IMR-90 (cell line): ENCODE results near the gene PRAC1. TPM values are rescaled to one million over a fixed set of nuclear protein-coding genes. Genes with fewer than 3 reads are reported as not detected.

Source experiments
- ATAC-seq: fragments of 200-7000 bp; cut with Tn5 transposase; 2 replicates; pipeline ENCODE4 v1.9.1; 2020; ENCODE audit warnings: low read depth, mild to moderate bottlenecking, moderate library complexity
- BruUV-seq: library from RNA; stranded (reverse); fragments of 400-500 nt; replicated peaks from 2 replicates; lab custom pipeline; 2021; lab: Mats Ljungman, UMichigan
- CTCF ChIA-PET: fragments of 300-600 bp; formaldehyde crosslinking; extraction: SDS; loops from one replicate; lab custom pipeline; 2021; ENCODE audit warnings: antibody characterized with exemption; lab: Yijun Ruan, JAX
- POLR2A ChIA-PET: fragments of 300-600 bp; sonication (Branson Sonifier 250); formaldehyde crosslinking; loops from one replicate; lab custom pipeline; 2022; ENCODE audit warnings: antibody characterized with exemption; ENCODE audit not compliant: unreplicated experiment; lab: Charles Lee
- DNase-seq: peaks from one replicate; pipeline ENCODE4 v3.0.0; 2013
- H2AFZ ChIP-seq: replicated peaks from 2 replicates; pipeline ENCODE3; 2013; ENCODE audit warnings: low read length, mild to moderate bottlenecking; ENCODE audit not compliant: poor library complexity
- H2AK5ac ChIP-seq: 2 replicates; pipeline ENCODE4 v1.6.1; 2013; ENCODE audit warnings: low read depth, low read length, inconsistent platforms
- H2AK9ac ChIP-seq: replicated peaks from 2 replicates; pipeline ENCODE3; 2013; ENCODE audit warnings: mild to moderate bottlenecking, low read depth, low read length, moderate library complexity; ENCODE audit not compliant: poor library complexity
- H2BK120ac ChIP-seq: 2 replicates; pipeline ENCODE4 v1.6.1; 2013; ENCODE audit warnings: low read depth, low read length, inconsistent platforms
- H2BK15ac ChIP-seq: 3 replicates; pipeline ENCODE4 v1.6.1; 2013; ENCODE audit warnings: low read depth, low read length, inconsistent platforms
- H2BK20ac ChIP-seq: 2 replicates; pipeline ENCODE4 v1.6.1; 2013; ENCODE audit warnings: low read depth, mild to moderate bottlenecking, inconsistent platforms, low read length, moderate library complexity
- H2BK5ac ChIP-seq: 2 replicates; pipeline ENCODE4 v1.6.1; 2013; ENCODE audit warnings: mild to moderate bottlenecking, low read depth, low read length, inconsistent platforms; ENCODE audit not compliant: poor library complexity, severe bottlenecking
- H3K14ac ChIP-seq: replicated peaks from 2 replicates; pipeline ENCODE4 v1.6.1; 2013; ENCODE audit warnings: low read depth, low read length, inconsistent platforms
- H3K18ac ChIP-seq: 2 replicates; pipeline ENCODE4 v1.6.1; 2013; ENCODE audit warnings: low read depth, low read length, control low read depth
- H3K23ac ChIP-seq: 2 replicates; pipeline ENCODE4 v1.6.1; 2013; ENCODE audit warnings: low read depth, low read length, inconsistent platforms
- H3K27ac ChIP-seq: 2 replicates; pipeline ENCODE4 v1.5.1; 2013; ENCODE audit warnings: mild to moderate bottlenecking, control low read depth, low read length; ENCODE audit not compliant: insufficient read depth
- H3K27me3 ChIP-seq: 2 replicates; pipeline ENCODE4 v1.6.1; 2013; ENCODE audit warnings: low read length; ENCODE audit not compliant: control insufficient read depth, insufficient read depth
- H3K36me3 ChIP-seq: 2 replicates; pipeline ENCODE4 v1.6.1; 2013; ENCODE audit warnings: low read length, mixed read lengths; ENCODE audit not compliant: control insufficient read depth, insufficient read depth
- H3K4ac ChIP-seq: 2 replicates; pipeline ENCODE4 v1.6.1; 2013; ENCODE audit warnings: low read depth, low read length, inconsistent platforms
- H3K4me1 ChIP-seq: 2 replicates; pipeline ENCODE4 v1.6.1; 2013; ENCODE audit warnings: low read length, mixed read lengths; ENCODE audit not compliant: control insufficient read depth, insufficient read depth
- H3K4me2 ChIP-seq: 2 replicates; pipeline ENCODE4 v1.6.1; 2013; ENCODE audit warnings: low read depth, mild to moderate bottlenecking, control low read depth, low read length, moderate library complexity
- H3K4me3 ChIP-seq: 2 replicates; pipeline ENCODE4 v1.5.1; 2013; ENCODE audit warnings: low read depth, mild to moderate bottlenecking, control low read depth, low read length, moderate library complexity; ENCODE audit not compliant: insufficient read depth
- H3K56ac ChIP-seq: 2 replicates; pipeline ENCODE4 v1.6.1; 2013; ENCODE audit warnings: low read length, inconsistent platforms; ENCODE audit not compliant: insufficient read depth; ENCODE audit errors: extremely low read depth
- H3K79me1 ChIP-seq, 2 experiments: 2 replicates each; pipeline ENCODE4 v1.6.1; 2013; ENCODE audit warnings: low read length in 2 of 2, inconsistent platforms in 1 of 2, low read depth in 1 of 2
- H3K9ac ChIP-seq: 2 replicates; pipeline ENCODE4 v1.6.1; 2013; ENCODE audit warnings: low read depth, low read length, control low read depth
- H3K9me1 ChIP-seq: 2 replicates; pipeline ENCODE4 v1.6.1; 2013; ENCODE audit warnings: low read length, inconsistent platforms; ENCODE audit not compliant: insufficient read depth
- H3K9me3 ChIP-seq: 2 replicates; pipeline ENCODE4 v1.6.1; 2013; ENCODE audit warnings: low read length; ENCODE audit not compliant: control insufficient read depth, insufficient read depth
- H4K20me1 ChIP-seq: 2 replicates; pipeline ENCODE4 v1.6.1; 2013; ENCODE audit warnings: low read length, inconsistent platforms; ENCODE audit not compliant: insufficient read depth
- H4K5ac ChIP-seq: 2 replicates; pipeline ENCODE4 v1.6.1; 2013; ENCODE audit warnings: mild to moderate bottlenecking, low read depth, low read length, control low read depth
- H4K8ac ChIP-seq, 2 experiments: 2 replicates each; pipeline ENCODE4 v1.6.1; 2013; ENCODE audit warnings: low read depth in 2 of 2, low read length in 2 of 2, control low read depth in 1 of 2, inconsistent platforms in 1 of 2
- H4K91ac ChIP-seq: 2 replicates; pipeline ENCODE4 v1.6.1; 2013; ENCODE audit warnings: low read depth, low read length, inconsistent platforms; ENCODE audit not compliant: insufficient read depth
- BHLHE40 ChIP-seq: fragments of 150-350 bp; IDR thresholded peaks from 2 replicates; pipeline ENCODE4 v1.6.1; 2016; ENCODE audit warnings: mild to moderate bottlenecking, low read depth, low read length
- CEBPB ChIP-seq: IDR thresholded peaks from 2 replicates; pipeline ENCODE4 v1.6.1; 2012; ENCODE audit warnings: low read depth, low read length, improper control_type of control experiment
- CHD1 ChIP-seq: IDR thresholded peaks from 2 replicates; pipeline ENCODE4 v1.6.1; 2012; ENCODE audit warnings: low read depth, low read length, improper control_type of control experiment
- ELK1 ChIP-seq: fragments of 150-350 bp; IDR thresholded peaks from 2 replicates; pipeline ENCODE4 v1.6.1; 2016; ENCODE audit warnings: low read depth, mild to moderate bottlenecking, low read length, moderate library complexity, borderline replicate concordance
- FOS ChIP-seq: fragments of 150-350 bp; IDR thresholded peaks from 2 replicates; pipeline ENCODE4 v1.6.1; 2016; ENCODE audit warnings: low read depth, low read length
- MAFK ChIP-seq: IDR thresholded peaks from 2 replicates; pipeline ENCODE4 v1.6.1; 2012; ENCODE audit warnings: low read depth, low read length, improper control_type of control experiment
- MAZ ChIP-seq: IDR thresholded peaks from 2 replicates; pipeline ENCODE4 v1.6.1; 2012; ENCODE audit warnings: low read depth, mild to moderate bottlenecking, low read length, improper control_type of control experiment, moderate library complexity, borderline replicate concordance
- MXI1 ChIP-seq: IDR thresholded peaks from 2 replicates; pipeline ENCODE4 v1.6.1; 2012; ENCODE audit warnings: low read depth, mild to moderate bottlenecking, low read length, moderate library complexity, borderline replicate concordance
- RCOR1 ChIP-seq: IDR thresholded peaks from 2 replicates; pipeline ENCODE4 v1.6.1; 2012; ENCODE audit warnings: mild to moderate bottlenecking, low read length, improper control_type of control experiment; ENCODE audit not compliant: insufficient replicate concordance
- RFX5 ChIP-seq: IDR thresholded peaks from 2 replicates; pipeline ENCODE4 v1.8.0; 2012; ENCODE audit warnings: low read depth, mild to moderate bottlenecking, low read length, moderate library complexity
- SMC3 ChIP-seq: fragments of 150-350 bp; IDR thresholded peaks from 2 replicates; pipeline ENCODE4 v1.6.1; 2016; ENCODE audit warnings: low read depth, mild to moderate bottlenecking, antibody characterized with exemption, low read length, moderate library complexity
- WGBS, 2 experiments: methylation state at CpG; one replicate each; pipeline versions ENCODE4 v1.1.5 to v1.1.7; 2013; ENCODE audit warnings: missing lambda C conversion rate in 2 of 2; ENCODE audit not compliant: insufficient read length in 1 of 2; ENCODE audit errors: extremely low coverage in 2 of 2; 5-methylcytosine and 5-hydroxymethylcytosine counted together
- dilution Hi-C: fragments of 300-500 bp; cut with HindIII; formaldehyde crosslinking; loops from one replicate; pipeline ENCODE4 v1.14.3; 2018; ENCODE audit warnings: low sequenced_read_pairs; ENCODE audit not compliant: unreplicated experiment
- in situ Hi-C: fragments of 300-500 bp; cut with MboI; formaldehyde crosslinking; loops from 3 replicates; pipeline ENCODE4 v1.14.3; 2019; ENCODE audit warnings: low sequenced_read_pairs, inconsistent platforms, mixed read lengths
- intact Hi-C: fragments of 100-400 bp; cut with micrococcal nuclease; formaldehyde crosslinking; loops from 2 replicates; pipeline ENCODE4 v1.10.0; 2022
- polyA plus RNA-seq, 3 experiments: library from polyadenylated mRNA; depleted of rRNA; stranded (reverse); fragments of >200 nt; gene quantifications; 2 replicates each; pipeline ENCODE4 v1.2.3, GENCODE V29; 2012; ENCODE audit warnings: low replicate concordance in 1 of 3
- total RNA-seq: library from RNA; depleted of rRNA; stranded (reverse); fragments of >200 nt; gene quantifications from 2 replicates; pipeline ENCODE4 v1.2.3, GENCODE V29; 2012
- TF ChIP-seq, protein P1 (sequence below): conservative IDR thresholded peaks from 2 replicates; pipeline ENCODE4 v1.5.1; 2012; ENCODE audit warnings: mild to moderate bottlenecking, low read depth, low read length, improper control_type of control experiment

PRAC1 gene
- total and polyA plus RNA-seq, 2 of the 4 experiments (the other 2 are of a cell fraction): not detected

GRCh38 chr17:48718227-48718760, 4.0 kb downstream of the PRAC1 start:
- H3K23ac ChIP-seq: no peak overlapping the region
- H2BK120ac ChIP-seq: no peak overlapping the region
- no peak for TF ChIP-seq RCOR1
- TF ChIP-seq CEBPB: no peak
- no peak for TF ChIP-seq CHD1
- TF ChIP-seq BHLHE40: no peak
- TF ChIP-seq RFX5: no peak
- no peak for TF ChIP-seq MAFK
- TF ChIP-seq, protein P1, sequence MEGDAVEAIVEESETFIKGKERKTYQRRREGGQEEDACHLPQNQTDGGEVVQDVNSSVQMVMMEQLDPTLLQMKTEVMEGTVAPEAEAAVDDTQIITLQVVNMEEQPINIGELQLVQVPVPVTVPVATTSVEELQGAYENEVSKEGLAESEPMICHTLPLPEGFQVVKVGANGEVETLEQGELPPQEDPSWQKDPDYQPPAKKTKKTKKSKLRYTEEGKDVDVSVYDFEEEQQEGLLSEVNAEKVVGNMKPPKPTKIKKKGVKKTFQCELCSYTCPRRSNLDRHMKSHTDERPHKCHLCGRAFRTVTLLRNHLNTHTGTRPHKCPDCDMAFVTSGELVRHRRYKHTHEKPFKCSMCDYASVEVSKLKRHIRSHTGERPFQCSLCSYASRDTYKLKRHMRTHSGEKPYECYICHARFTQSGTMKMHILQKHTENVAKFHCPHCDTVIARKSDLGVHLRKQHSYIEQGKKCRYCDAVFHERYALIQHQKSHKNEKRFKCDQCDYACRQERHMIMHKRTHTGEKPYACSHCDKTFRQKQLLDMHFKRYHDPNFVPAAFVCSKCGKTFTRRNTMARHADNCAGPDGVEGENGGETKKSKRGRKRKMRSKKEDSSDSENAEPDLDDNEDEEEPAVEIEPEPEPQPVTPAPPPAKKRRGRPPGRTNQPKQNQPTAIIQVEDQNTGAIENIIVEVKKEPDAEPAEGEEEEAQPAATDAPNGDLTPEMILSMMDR: no peak
- TF ChIP-seq ELK1: no peak
- TF ChIP-seq MAZ: no peak
- TF ChIP-seq SMC3: no peak
- no peak for TF ChIP-seq FOS
- TF ChIP-seq MXI1: no peak
- ATAC-seq (no peak), DNase-seq (no peak)
- intact Hi-C loops: no loop called here
- H2BK15ac ChIP-seq: no peak overlapping the region
- H4K91ac ChIP-seq: no peak overlapping the region
- no peak overlapping the region for H2AFZ ChIP-seq
- WGBS, 2 experiments: 0% methylated on average over 1 of the region's 24 CpGs; no CpG with 5 or more reads in 1 of the 2 experiments
- ChIA-PET POLR2A (no interaction called here), CTCF (interaction anchor here (0.6 to 0.7 kb wide), 2 partner anchors 97 to 166 kb away, joined by 3 to 9 read pairs; no protein-coding TSS in a partner anchor)
- no peaks in the 10 kb centered on the region for H3K79me1 ChIP-seq
- no peak overlapping the region for H4K8ac ChIP-seq
- H3K9me3 ChIP-seq: peaks cover 17% of the 10 kb centered on the region
- no peak overlapping the region for H3K4ac ChIP-seq
- no peak overlapping the region for H3K27ac ChIP-seq
- H2AK9ac ChIP-seq: no peak overlapping the region
- H3K36me3 ChIP-seq: no peaks in the 10 kb centered on the region
- no peak overlapping the region for H3K18ac ChIP-seq
- peaks cover 77% of the 10 kb centered on the region for H3K27me3 ChIP-seq
- no peak overlapping the region for H3K56ac ChIP-seq
- no peak overlapping the region for H2BK20ac ChIP-seq
- BruUV-seq: no TSS peak
- H3K4me2 ChIP-seq: no peak overlapping the region
- H3K4me1 ChIP-seq: no peaks in the 10 kb centered on the region
- H3K14ac ChIP-seq: no peak overlapping the region
- H2AK5ac ChIP-seq: no peak overlapping the region
- H4K20me1 ChIP-seq: 0 out of 2 replicates have a peak, but pooled peaks cover 8% of the 10 kb centered on the region
- H3K9me1 ChIP-seq: no peaks in the 10 kb centered on the region
- no peak overlapping the region for H3K9ac ChIP-seq
- H2BK5ac ChIP-seq: no peak overlapping the region
- no peak overlapping the region for H3K4me3 ChIP-seq
- no peak overlapping the region for H4K5ac ChIP-seq
- dilution Hi-C loops: no loop called here
- in situ Hi-C loops: no loop called here
